Fibroblast of peridontal ligament (primary cell): Measurements from ENCODE around the gene PDE3B.
A peak's percentile ranks its signal among the peaks of the same experiment; 100 is the strongest.

Experiments used
- DNase-seq: peaks from one replicate; pipeline ENCODE4 v3.0.0-alpha.2; 2010; ENCODE audit errors: extremely low read depth

Gene PDE3B

GRCh38 chr11:14884667-14885273 lies 241.2 kb downstream of the PDE3B start:
- no peak for DNase-seq

GRCh38 chr11:14886513-14886912 lies 242.9 kb downstream of the PDE3B start:
- no peak for DNase-seq

DNA sequence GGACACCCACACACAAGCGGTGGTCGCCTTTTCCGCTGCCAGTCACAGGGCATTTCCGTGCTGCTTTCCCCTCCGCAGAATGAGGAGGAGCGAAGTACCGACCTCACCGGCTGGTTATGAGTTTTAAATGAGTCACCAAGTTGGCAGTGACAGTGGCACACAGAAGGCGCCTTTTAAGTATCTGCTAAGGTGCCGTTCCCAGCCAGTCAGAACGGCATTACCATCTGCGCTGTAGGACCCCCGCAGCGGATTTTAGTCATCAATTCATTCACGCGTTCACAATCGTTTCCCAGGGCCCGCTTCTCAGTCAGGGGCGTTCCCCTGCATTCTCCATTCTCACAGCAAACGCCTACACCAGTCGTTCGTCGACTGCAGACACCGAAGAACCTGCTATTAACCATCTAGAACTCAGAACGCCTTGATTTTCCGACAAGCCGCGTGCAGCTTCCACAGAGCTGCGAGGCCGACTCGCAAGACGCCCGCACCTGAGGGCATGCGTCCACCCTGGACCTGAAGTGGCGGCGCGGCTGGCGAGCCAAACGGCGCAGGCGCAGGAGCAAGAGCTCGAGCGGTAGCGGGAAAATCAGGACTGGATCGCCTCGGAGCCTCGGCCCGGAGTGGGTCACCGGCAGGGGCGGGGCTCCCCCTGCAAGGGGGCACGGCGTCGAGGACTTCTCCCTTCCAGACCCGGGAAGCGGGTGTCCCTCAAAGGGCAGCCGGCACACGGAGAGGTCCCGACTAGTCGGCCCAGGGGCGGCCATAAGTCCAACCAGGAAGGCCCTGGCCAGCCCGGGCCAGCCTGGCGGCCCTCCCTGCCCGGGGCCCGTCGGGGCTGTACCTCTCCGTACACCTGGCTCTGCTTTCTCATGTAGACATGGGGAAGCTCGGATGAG lies 247.8 kb downstream of the PDE3B start:
- DNase-seq, result peak; percentile 82

GRCh38 chr11:14892036-14892556 lies 248.5 kb downstream of the PDE3B start, which contains the start of gene CYP2R1:
CYP2R1 (minus strand) TSS chr11:14892231; CDS start chr11:14892205, 26 bp downstream.
- peak; percentile 94 for DNase-seq

GRCh38 chr11:14892577-14892976 lies 249.0 kb downstream of the PDE3B start:
- DNase-seq, result no peak

DNA sequence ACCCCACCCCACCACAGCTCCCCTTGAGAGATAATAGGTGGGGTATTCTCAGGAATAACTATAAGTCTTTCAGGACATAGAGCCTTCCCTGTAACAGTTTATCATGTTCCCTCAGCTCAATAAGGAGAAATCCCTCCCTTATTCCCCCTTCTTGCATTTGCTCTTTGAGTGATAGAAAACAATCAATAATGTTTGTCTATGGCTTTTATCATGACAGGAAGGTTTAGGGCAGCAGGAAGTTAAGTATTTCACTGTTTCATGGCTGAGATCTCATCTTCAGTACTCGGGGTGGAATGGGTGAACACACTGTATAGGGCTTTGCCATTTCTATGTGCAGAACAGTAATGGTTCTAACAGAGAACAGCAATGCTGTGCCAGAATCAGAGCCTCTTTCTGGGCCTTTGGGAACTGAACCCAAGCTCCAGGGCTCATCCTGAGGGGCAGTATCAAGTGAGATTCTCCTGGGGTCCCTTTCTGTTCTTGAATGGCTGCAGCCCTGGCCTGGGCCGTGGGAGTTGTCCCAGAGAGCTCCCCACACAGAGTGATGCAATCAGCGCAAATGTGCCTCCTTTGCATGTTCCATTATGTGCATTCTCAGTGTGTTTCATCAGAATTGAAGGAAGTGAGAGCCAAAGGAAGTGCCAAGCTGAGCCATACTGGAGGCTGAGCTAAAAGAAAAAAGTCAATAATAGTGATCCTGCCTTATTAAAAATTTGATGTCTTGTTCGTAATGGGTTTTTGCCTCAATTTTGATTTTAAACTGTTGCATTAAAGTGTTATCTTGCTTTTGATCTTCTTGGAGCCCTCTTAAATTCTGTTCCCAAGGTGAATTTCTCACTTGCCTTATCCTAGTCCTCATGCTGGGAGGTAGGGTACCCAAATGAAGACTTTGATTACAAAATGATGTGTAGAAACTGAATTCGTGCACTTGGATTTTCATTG lies 251.3 kb downstream of the PDE3B start:
- DNase-seq, result peak; percentile 69

GRCh38 chr11:14898355-14898754 lies 254.8 kb downstream of the PDE3B start:
- DNase-seq, result no peak

- no peak for DNase-seq
Measured at GRCh38 chr11:14898906-14899305, 255.3 kb downstream of the PDE3B start.

GRCh38 chr11:14902650-14903350 lies 259.2 kb downstream of the PDE3B start:
- DNase-seq, result peak; percentile 65

DNA sequence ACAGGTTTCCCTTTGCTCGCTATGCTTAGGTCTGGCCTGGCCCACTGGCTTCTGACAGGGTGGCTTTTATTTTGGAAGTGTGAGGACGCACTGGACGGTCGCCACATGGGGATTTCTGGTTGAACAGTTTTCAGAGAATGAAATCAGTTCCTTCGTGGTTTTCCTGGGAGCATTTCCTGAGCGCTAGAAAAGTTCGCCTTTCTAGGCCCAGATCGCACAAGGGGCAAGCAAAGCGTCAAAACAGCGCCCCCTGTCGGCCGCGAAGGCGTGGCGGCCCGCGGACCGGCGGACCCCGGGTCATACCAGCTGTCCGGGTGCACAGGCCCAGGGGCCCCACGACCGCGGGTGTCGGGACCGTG lies 261.1 kb downstream of the PDE3B start:
- peak; percentile 67 for DNase-seq

DNA sequence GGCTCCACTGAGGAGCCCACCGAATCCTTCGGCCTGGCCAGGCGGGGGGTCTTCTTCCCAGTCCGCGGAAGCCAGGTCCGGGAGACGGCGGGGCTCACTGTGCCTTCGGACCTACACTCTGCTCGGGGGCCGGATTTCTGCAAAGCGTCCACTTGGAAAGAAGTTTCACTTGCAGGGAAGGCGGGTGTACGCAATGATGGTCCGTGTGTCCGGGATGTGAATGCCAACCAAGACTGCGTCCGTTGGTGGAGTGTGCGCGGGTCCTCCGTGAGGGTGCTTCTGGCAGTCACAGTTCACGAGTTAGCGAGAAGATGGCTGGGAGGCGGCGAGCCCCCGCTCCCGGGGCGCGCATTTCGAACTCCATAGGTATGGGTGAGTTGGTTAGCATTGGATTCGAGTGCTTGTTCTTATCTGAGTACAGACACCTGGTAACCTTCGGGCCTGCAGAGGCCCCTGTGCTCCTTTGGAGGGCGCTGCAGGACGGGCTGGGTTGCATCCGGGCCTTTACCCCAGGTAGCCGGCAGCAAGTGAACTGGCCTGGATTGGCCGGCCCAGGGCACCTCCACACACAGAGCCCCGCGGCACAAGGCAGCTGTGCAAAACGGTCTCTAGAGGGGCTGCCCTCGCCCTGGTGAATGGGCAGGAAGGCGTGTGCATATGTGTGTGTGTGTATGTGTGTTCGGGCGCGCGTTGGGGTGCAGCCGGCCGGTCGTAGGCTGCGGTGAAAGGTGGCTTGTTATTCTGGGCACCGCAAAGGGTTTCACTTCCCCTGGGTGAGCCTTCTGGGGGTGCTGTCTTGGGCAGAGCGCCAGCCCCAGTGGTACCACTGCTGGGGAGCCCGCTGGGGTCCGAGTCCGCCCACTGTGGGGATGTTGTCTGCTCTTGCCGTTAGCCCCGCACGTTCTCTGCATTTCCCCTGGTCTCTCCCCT lies 261.8 kb downstream of the PDE3B start:
- peak; percentile 33 for DNase-seq

GRCh38 chr11:14906578-14906977 lies 263.0 kb downstream of the PDE3B start:
- no peak for DNase-seq

DNA sequence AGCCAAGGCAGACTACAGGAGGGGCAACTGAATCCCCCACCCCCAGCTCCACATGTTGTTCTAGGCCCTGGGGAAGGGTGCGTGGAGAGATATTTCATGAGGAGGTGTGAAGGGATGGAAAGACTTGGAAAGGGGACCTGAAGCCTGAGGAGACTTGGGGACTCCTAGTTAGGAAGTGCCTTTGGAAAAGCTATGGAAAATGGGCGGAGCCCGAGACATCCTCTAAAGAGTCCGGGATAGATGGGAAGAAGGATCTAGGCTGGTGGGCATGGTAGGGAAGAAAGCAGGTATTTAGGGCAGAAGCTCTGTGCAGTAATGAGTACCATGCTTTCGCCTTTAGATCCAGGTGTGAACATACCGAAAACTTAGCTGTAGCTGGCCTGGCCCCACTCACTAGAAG lies 263.4 kb downstream of the PDE3B start:
- no peak for DNase-seq

GRCh38 chr11:14907411-14908213 lies 264.0 kb downstream of the PDE3B start:
- peak; percentile 23 for DNase-seq

DNA sequence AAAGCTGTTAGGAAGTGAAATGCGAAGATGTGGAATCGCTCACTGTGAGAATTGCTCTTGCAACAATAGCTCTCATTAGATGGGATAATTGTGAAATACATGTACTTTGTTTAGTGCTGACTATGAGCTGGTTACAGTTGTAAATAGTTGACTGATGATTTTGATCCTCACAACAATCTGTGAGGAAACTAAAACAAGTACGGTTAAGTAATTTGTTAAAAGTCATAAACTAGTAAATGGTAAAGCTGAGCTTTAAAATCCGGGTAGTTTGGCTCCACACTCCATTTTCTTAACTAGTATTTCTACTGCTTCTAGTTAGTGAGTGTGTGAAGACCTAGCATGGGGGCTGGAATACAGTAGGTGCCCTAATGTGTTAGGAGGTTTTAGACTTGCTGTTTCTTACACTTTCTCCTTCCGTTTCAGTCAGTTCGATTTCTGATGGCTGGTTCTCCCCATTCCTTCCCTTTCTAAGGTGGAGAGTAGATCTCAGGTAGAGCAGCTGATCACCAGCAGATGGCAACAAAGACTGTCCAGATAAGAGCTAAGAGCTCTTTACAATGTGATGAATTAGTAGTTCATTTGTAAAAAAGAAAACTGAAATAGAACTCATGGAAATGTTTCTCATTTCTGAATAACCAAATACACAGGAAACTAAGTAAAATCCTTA lies 264.7 kb downstream of the PDE3B start:
- DNase-seq, result peak; percentile 74

GRCh38 chr11:14914536-14914935 lies 270.9 kb downstream of the PDE3B start:
- no peak for DNase-seq

- DNase-seq, result peak; percentile 11
Measured at GRCh38 chr11:14916403-14916802, 272.8 kb downstream of the PDE3B start.
